H1 (cell line): Measurements from ENCODE around the gene RGPD3. TPM values are rescaled to one million over a fixed set of nuclear protein-coding genes. Genes with fewer than 3 reads are reported as not detected.

Experiments
- CTCF ChIA-PET: fragments of 300-600 bp; sonication (Branson Sonifier 250); formaldehyde crosslinking; loops from one replicate; lab custom pipeline; 2021; ENCODE audit not compliant: partially characterized antibody; lab: Charles Lee
- POLR2A ChIA-PET: fragments of 300-600 bp; sonication (Branson Sonifier 250); formaldehyde crosslinking; loops from one replicate; lab custom pipeline; 2021; ENCODE audit warnings: inconsistent platforms; ENCODE audit not compliant: partially characterized antibody; lab: Charles Lee
- DNase-seq, 2 experiments: peaks; one replicate each; pipeline versions ENCODE4 v3.0.0 to v3.0.0-alpha.2; 2010 to 2022; ENCODE audit warnings: low spot score in 2 of 2, low read depth in 1 of 2, mixed read lengths in 1 of 2
- FAIRE-seq: peaks from 2 replicates; lab custom pipeline; 2011; peaks lifted over from hg19 to GRCh38; lab: Jason Lieb, UNC
- H2AFZ ChIP-seq: 2 replicates; pipeline ENCODE4 v1.8.1; 2012; ENCODE audit warnings: low read length, inconsistent platforms
- H2AK5ac ChIP-seq: 2 replicates; pipeline ENCODE4 v1.6.1; 2013; ENCODE audit warnings: low read depth, low read length
- H2BK120ac ChIP-seq: replicated peaks from 2 replicates; pipeline ENCODE3; 2013; ENCODE audit warnings: low read depth, low read length, inconsistent platforms
- H2BK12ac ChIP-seq: 2 replicates; pipeline ENCODE4 v1.6.1; 2013; ENCODE audit warnings: low read depth, low read length
- H2BK15ac ChIP-seq: 2 replicates; pipeline ENCODE4 v1.6.1; 2013; ENCODE audit warnings: low read length
- H2BK20ac ChIP-seq: 2 replicates; pipeline ENCODE4 v1.6.1; 2013; ENCODE audit warnings: low read length
- H2BK5ac ChIP-seq: 2 replicates; pipeline ENCODE4 v1.6.1; 2013; ENCODE audit warnings: low read depth, low read length
- H3K14ac ChIP-seq: 2 replicates; pipeline ENCODE4 v1.6.1; 2013; ENCODE audit warnings: inconsistent platforms; ENCODE audit not compliant: insufficient read length
- H3K18ac ChIP-seq: 2 replicates; pipeline ENCODE4 v1.6.1; 2013; ENCODE audit warnings: low read length; ENCODE audit errors: extremely low read depth
- H3K23ac ChIP-seq: 2 replicates; pipeline ENCODE4 v1.6.1; 2013; ENCODE audit warnings: inconsistent platforms; ENCODE audit not compliant: insufficient read length
- H3K23me2 ChIP-seq: 2 replicates; pipeline ENCODE4 v1.6.1; 2013; ENCODE audit warnings: low read depth, low read length
- H3K27ac ChIP-seq: 2 replicates; pipeline ENCODE4 v1.6.1; 2011; ENCODE audit warnings: low read depth, low read length, inconsistent platforms
- H3K27me3 ChIP-seq, 4 experiments: replicated peaks in 1 of 4; 1 replicate in 1 of 4; 2 replicates in 3 of 4; pipeline versions ENCODE4 v1.6.1 to v1.8.1; 2011 to 2013; ENCODE audit warnings: low read length in 3 of 4, mild to moderate bottlenecking in 3 of 4, inconsistent platforms in 2 of 4, mixed read lengths in 2 of 4, moderate library complexity in 1 of 4; ENCODE audit not compliant: control insufficient read depth in 3 of 4, insufficient read depth in 3 of 4; ENCODE audit errors: extremely low read depth in 1 of 4
- H3K36me3 ChIP-seq, 4 experiments: 2 replicates each; pipeline versions ENCODE4 v1.6.1 to v1.8.1; 2011 to 2013; ENCODE audit warnings: mild to moderate bottlenecking in 4 of 4, low read length in 3 of 4, moderate library complexity in 2 of 4, control low read depth in 1 of 4, inconsistent platforms in 1 of 4; ENCODE audit not compliant: insufficient read depth in 4 of 4, control insufficient read depth in 2 of 4
- H3K4ac ChIP-seq: replicated peaks from 2 replicates; pipeline ENCODE3; 2013; ENCODE audit warnings: low read length, low read depth, mixed read lengths, inconsistent platforms; ENCODE audit not compliant: insufficient read length
- H3K4me1 ChIP-seq, 4 experiments: replicated peaks in 1 of 4; 1 replicate in 1 of 4; 2 replicates in 3 of 4; pipeline versions ENCODE4 v1.6.1 to v1.8.1; 2011 to 2013; ENCODE audit warnings: low read length in 3 of 4, inconsistent platforms in 2 of 4, mixed read lengths in 1 of 4; ENCODE audit not compliant: insufficient read depth in 4 of 4, control insufficient read depth in 3 of 4
- H3K4me2 ChIP-seq, 2 experiments: 2 replicates each; pipeline versions ENCODE4 v1.6.1 to v1.8.1; 2011 to 2013; ENCODE audit warnings: low read depth in 2 of 2, low read length in 2 of 2, control low read depth in 1 of 2, inconsistent platforms in 1 of 2, mild to moderate bottlenecking in 1 of 2; ENCODE audit not compliant: insufficient read depth in 1 of 2
- H3K4me3 ChIP-seq, 4 experiments: fragments of 200-600, 300-600 bp in 1 of 4; sonication (generic), shearing (Covaris generic), sonication (Bioruptor Twin) in 1 of 4; 2 replicates each; pipeline versions ENCODE4 v1.5.1 to v1.8.1; 2011 to 2016; ENCODE audit warnings: low read length in 4 of 4, low read depth in 3 of 4, control low read depth in 2 of 4, inconsistent platforms in 2 of 4, mild to moderate bottlenecking in 2 of 4, mixed read lengths in 1 of 4, moderate library complexity in 1 of 4; ENCODE audit not compliant: insufficient read depth in 2 of 4; ENCODE audit errors: extremely low read depth in 1 of 4
- H3K56ac ChIP-seq: replicated peaks from 2 replicates; pipeline ENCODE3; 2013; ENCODE audit warnings: low read depth, mild to moderate bottlenecking, mixed read lengths, low read length, inconsistent platforms; ENCODE audit not compliant: insufficient read length
- H3K79me1 ChIP-seq: 2 replicates; pipeline ENCODE4 v1.6.1; 2013; ENCODE audit warnings: low read depth, low read length, control low read depth
- H3K79me2 ChIP-seq, 2 experiments: 2 replicates each; pipeline versions ENCODE4 v1.6.1 to v1.8.1; 2012 to 2013; ENCODE audit warnings: low read length in 2 of 2, mild to moderate bottlenecking in 2 of 2, inconsistent platforms in 1 of 2; ENCODE audit not compliant: insufficient read depth in 2 of 2, control insufficient read depth in 1 of 2
- H3K9ac ChIP-seq, 4 experiments: replicated peaks in 1 of 4; 1 replicate in 1 of 4; 2 replicates in 3 of 4; pipeline versions ENCODE4 v1.6.1 to v1.8.1; 2011 to 2013; ENCODE audit warnings: low read depth in 3 of 4, low read length in 3 of 4, control low read depth in 2 of 4, mild to moderate bottlenecking in 2 of 4, moderate library complexity in 2 of 4, inconsistent platforms in 1 of 4; ENCODE audit errors: extremely low read depth in 1 of 4
- H3K9me3 ChIP-seq, 2 experiments: 2 replicates each; pipeline versions ENCODE4 v1.6.1 to v1.8.1; 2012 to 2013; ENCODE audit warnings: mild to moderate bottlenecking in 2 of 2, moderate library complexity in 2 of 2, control low read depth in 1 of 2, inconsistent platforms in 1 of 2, low read depth in 1 of 2, low read length in 1 of 2, mixed read lengths in 1 of 2; ENCODE audit not compliant: insufficient read depth in 2 of 2
- H4K20me1 ChIP-seq, 2 experiments: replicated peaks in 1 of 2; 2 replicates each; pipeline versions ENCODE3 to v1.8.1; 2011 to 2013; ENCODE audit warnings: inconsistent platforms in 2 of 2, low read length in 2 of 2, mild to moderate bottlenecking in 1 of 2; ENCODE audit not compliant: insufficient read depth in 2 of 2, control insufficient read depth in 1 of 2
- H4K5ac ChIP-seq: 2 replicates; pipeline ENCODE4 v1.6.1; 2013; ENCODE audit warnings: low read length, low read depth, mixed read lengths, inconsistent platforms; ENCODE audit not compliant: insufficient read length
- H4K8ac ChIP-seq: 2 replicates; pipeline ENCODE4 v1.8.0; 2013; ENCODE audit warnings: mild to moderate bottlenecking, moderate library complexity, low read length, inconsistent platforms; ENCODE audit not compliant: insufficient read depth; ENCODE audit errors: extremely low read depth
- H4K91ac ChIP-seq: replicated peaks from 2 replicates; pipeline ENCODE3; 2013; ENCODE audit warnings: low read length, mixed read lengths, inconsistent platforms; ENCODE audit not compliant: insufficient read length
- CEBPB ChIP-seq: IDR thresholded peaks from 2 replicates; pipeline ENCODE4 v1.6.1; 2012; ENCODE audit warnings: low read depth, low read length
- JUND ChIP-seq: IDR thresholded peaks from 2 replicates; pipeline ENCODE4 v1.6.1; 2011; ENCODE audit warnings: mild to moderate bottlenecking, improper control_type of control experiment, low read length
- SIRT6 ChIP-seq: IDR thresholded peaks from one replicate; pipeline ENCODE4 v1.7.1; 2012; ENCODE audit warnings: low read length, inconsistent platforms
- TAF1 ChIP-seq: IDR thresholded peaks from 2 replicates; pipeline ENCODE4 v1.6.1; 2011; ENCODE audit warnings: mild to moderate bottlenecking, low read depth, low read length
- WGBS, 2 experiments: shearing (Covaris generic) in 1 of 2; methylation state at CpG; one replicate each; pipeline versions ENCODE4 v1.1.6 to v1.1.7; 2013 to 2015; ENCODE audit warnings: low lambda C conversion rate in 2 of 2, mixed read lengths in 2 of 2, inconsistent platforms in 1 of 2, low coverage in 1 of 2, missing lambda C conversion rate in 1 of 2; ENCODE audit not compliant: insufficient replicate concordance in 2 of 2, insufficient coverage in 1 of 2, insufficient read length in 1 of 2; ENCODE audit errors: extremely low coverage in 1 of 2, missing lambda C conversion rate in 1 of 2; 5-methylcytosine and 5-hydroxymethylcytosine counted together
- polyA plus RNA-seq, 7 experiments: library from polyadenylated mRNA; depleted of rRNA in 3 of 7; stranded (reverse) in 5 of 7; unstranded in 2 of 7; fragments of >200 nt in 5 of 7; fragments of 200-250 nt in 2 of 7; gene quantifications; 1 replicate in 5 of 7; 2 replicates in 1 of 7; 4 replicates in 1 of 7; pipeline versions ENCODE4 v1.2.1 to v1.2.3, GENCODE V29; 2011 to 2013; ENCODE audit warnings: missing spikeins in 2 of 7, mixed read lengths in 2 of 7
- total RNA-seq: library from RNA; stranded (reverse); fragmentation: NEBNext Ultra II Directional; extraction: Animal tissue kit (Norgen Biotek cat#: 25700); gene quantifications from 2 replicates; pipeline ENCODE4 v1.2.1, GENCODE V29; 2021

Gene RGPD3
- total and polyA plus RNA-seq, 2 of the 8 experiments (the other 6 are each of a cell fraction or from before 2014, with no cell fraction given): 0.08 to 0.17 TPM

GRCh38 chr2:106517329-106517728 lies 49.1 kb upstream of the RGPD3 start:
- Histone ChIP-seq H2AK5ac (no peak overlapping the region), H3K4me1 (no peaks in the 10 kb centered on the region), H2AFZ (no peak overlapping the region), H2BK20ac (no peak overlapping the region), H3K27me3 (no peaks in the 10 kb centered on the region), H3K14ac (no peak overlapping the region), H4K91ac (no peak overlapping the region), H3K4me2 (no peak overlapping the region), H2BK12ac (no peak overlapping the region), H3K23me2 (peaks cover 4% of the 10 kb centered on the region; the same call in 1 of the 2 replicates), H4K5ac (no peak overlapping the region), H3K4ac (no peak overlapping the region), H3K4me3 (no peak overlapping the region), H2BK120ac (no peak overlapping the region), H3K56ac (no peak overlapping the region), H3K36me3 (no peaks in the 10 kb centered on the region), H3K9ac (no peak overlapping the region; a peak in 1 of 7 replicates), H2BK5ac (no peak overlapping the region), H3K18ac (no peak overlapping the region), H3K23ac (no peak overlapping the region), H3K27ac (no peak overlapping the region), H3K79me1 (no peaks in the 10 kb centered on the region), H3K9me3 (no peaks in the 10 kb centered on the region), H4K8ac (no peak overlapping the region), H4K20me1 (no peaks in the 10 kb centered on the region), H3K79me2 (no peaks in the 10 kb centered on the region), H2BK15ac (no peak overlapping the region)
- no peak for FAIRE-seq
- TF ChIP-seq JUND (no peak), TAF1 (no peak), SIRT6 (no peak), CEBPB (peak; percentile 86)
- 93% methylated on average over 11 of the region's 11 CpGs; no CpG with 5 or more reads in 1 of the 2 experiments for WGBS, 2 experiments
- ChIA-PET POLR2A (no interaction called here), CTCF (interaction anchor here (1.7 kb wide), 1 partner anchor 22 kb away, joined by 8 read pairs; no protein-coding TSS in a partner anchor)
- no peak for DNase-seq
